ENCODE results near the gene NISCH.

Gene NISCH

GRCh38 chr3:52473026-52473425 lies 17.6 kb downstream of the NISCH start:
- DNase-seq, result no peak

- no peak for DNase-seq
Measured at GRCh38 chr3:52477076-52477795, 21.8 kb downstream of the NISCH start.

- DNase-seq, result no peak
Measured at GRCh38 chr3:52477796-52478095, 22.3 kb downstream of the NISCH start.

GRCh38 chr3:52479037-52479876 lies 23.9 kb downstream of the NISCH start:
- DNase-seq, result no peak

GRCh38 chr3:52479877-52480575 lies 24.6 kb downstream of the NISCH start:
- no peak for DNase-seq

GRCh38 chr3:52480768-52481715 lies 25.6 kb downstream of the NISCH start:
- DNase-seq, result no peak

- peak; percentile 28 for DNase-seq
Measured at GRCh38 chr3:52481819-52482521, 26.6 kb downstream of the NISCH start.

- no peak for DNase-seq
Measured at GRCh38 chr3:52483081-52483480, 27.7 kb downstream of the NISCH start.

GRCh38 chr3:52483577-52484381 lies 28.4 kb downstream of the NISCH start:
- no peak for DNase-seq

- no peak for DNase-seq
Measured at GRCh38 chr3:52484680-52485461, 29.5 kb downstream of the NISCH start.

- DNase-seq, result no peak
Measured at GRCh38 chr3:52487050-52487787, 31.8 kb downstream of the NISCH start.

- no peak for DNase-seq
Measured at GRCh38 chr3:52487788-52488691, 32.6 kb downstream of the NISCH start.

GRCh38 chr3:52488746-52489145 lies 33.3 kb downstream of the NISCH start:
- DNase-seq, result no peak

GRCh38 chr3:52489453-52489852 lies 34.0 kb downstream of the NISCH start:
- DNase-seq, result no peak

- DNase-seq, result no peak
Measured at GRCh38 chr3:52490035-52490938, 34.9 kb downstream of the NISCH start.

- no peak for DNase-seq
Measured at GRCh38 chr3:52490939-52491526, 35.6 kb downstream of the NISCH start.

GRCh38 chr3:52492059-52492458 lies 36.7 kb downstream of the NISCH start:
- no peak for DNase-seq

Data from CD4-positive, alpha-beta T cell treated with Interleukin-17A for 4 hours (primary cell).